ENCODE results near the gene PRH2.

The PRH2 gene

GRCh38 chr12:10960211-10960610 lies 31.2 kb downstream of the PRH2 start:
- no peak for DNase-seq (ENCODE audit: low spot score)

GRCh38 chr12:10965476-10965875 lies 36.4 kb downstream of the PRH2 start:
- no peak for DNase-seq (ENCODE audit: low spot score)

GRCh38 chr12:10966314-10966713 lies 37.3 kb downstream of the PRH2 start:
- no peak for DNase-seq (ENCODE audit: low spot score)

GRCh38 chr12:10967409-10967808 lies 38.4 kb downstream of the PRH2 start:
- DNase-seq (ENCODE audit: low spot score): no peak

GRCh38 chr12:10968765-10969456 lies 39.9 kb downstream of the PRH2 start:
- DNase-seq (ENCODE audit: low spot score): no peak

GRCh38 chr12:10974965-10975364 lies 45.9 kb downstream of the PRH2 start:
- no peak for DNase-seq (ENCODE audit: low spot score)

- no peak for DNase-seq (ENCODE audit: low spot score)
Observed at GRCh38 chr12:10982244-10982643, 53.2 kb downstream of the PRH2 start.

Data from putamen (tissue), 1 donor.